WTC11 (cell line): ENCODE measurements around the gene SLC4A11.

Experiments
- FOXK1 ChIP-seq: sonication (generic); formaldehyde crosslinking; IDR thresholded peaks from 2 replicates; pipeline ENCODE4 v1.8.0; 2022; ENCODE audit warnings: mild to moderate bottlenecking, moderate library complexity, missing genetic modification reagents
- MXD4 ChIP-seq: fragments of 250-450 bp; sonication (Bioruptor Pico); IDR thresholded peaks from 2 replicates; pipeline ENCODE4 v1.8.0; 2021; ENCODE audit warnings: mild to moderate bottlenecking, moderate library complexity, borderline replicate concordance
- NR1H2 ChIP-seq: sonication (generic); formaldehyde crosslinking; IDR thresholded peaks from 2 replicates; pipeline ENCODE4 v1.9.0; 2021; ENCODE audit warnings: mild to moderate bottlenecking, moderate library complexity, missing genetic modification reagents
- RELA ChIP-seq: sonication (generic); formaldehyde crosslinking; IDR thresholded peaks from 2 replicates; pipeline ENCODE4 v1.8.1; 2022; ENCODE audit warnings: missing genetic modification reagents, mild to moderate bottlenecking, borderline replicate concordance
- SMAD3 ChIP-seq: sonication (generic); formaldehyde crosslinking; IDR thresholded peaks from 2 replicates; pipeline ENCODE4 v1.8.0; 2022; ENCODE audit warnings: missing genetic modification reagents, mild to moderate bottlenecking, borderline replicate concordance
- TCF7 ChIP-seq: sonication (generic); formaldehyde crosslinking; IDR thresholded peaks from 2 replicates; pipeline ENCODE4 v1.8.0; 2022; ENCODE audit warnings: mild to moderate bottlenecking, low read depth, missing genetic modification reagents, moderate library complexity
- ZBTB21 ChIP-seq: sonication (generic); formaldehyde crosslinking; IDR thresholded peaks from 2 replicates; pipeline ENCODE4 v1.8.1; 2023; ENCODE audit warnings: mild to moderate bottlenecking, missing genetic modification reagents, borderline replicate concordance
- TF ChIP-seq, protein P1 (sequence below): sonication (generic); formaldehyde crosslinking; IDR thresholded peaks from 2 replicates; pipeline ENCODE4 v1.8.1; 2023; ENCODE audit warnings: mild to moderate bottlenecking, missing genetic modification reagents, moderate library complexity
- TF ChIP-seq, protein P2 (sequence below): fragments of 200-600 bp; IDR thresholded peaks from 2 replicates; pipeline ENCODE4 v1.8.0; 2022; ENCODE audit warnings: antibody characterized with exemption
- TF ChIP-seq, protein P3 (sequence below): sonication (generic); formaldehyde crosslinking; IDR thresholded peaks from 2 replicates; pipeline ENCODE4 v1.8.1; 2023; ENCODE audit warnings: mild to moderate bottlenecking, missing genetic modification reagents, borderline replicate concordance
- TF ChIP-seq, protein P4 (sequence below): sonication (generic); formaldehyde crosslinking; IDR thresholded peaks from 2 replicates; pipeline ENCODE4 v1.8.1; 2023; ENCODE audit warnings: mild to moderate bottlenecking, missing genetic modification reagents, moderate library complexity

DNA sequence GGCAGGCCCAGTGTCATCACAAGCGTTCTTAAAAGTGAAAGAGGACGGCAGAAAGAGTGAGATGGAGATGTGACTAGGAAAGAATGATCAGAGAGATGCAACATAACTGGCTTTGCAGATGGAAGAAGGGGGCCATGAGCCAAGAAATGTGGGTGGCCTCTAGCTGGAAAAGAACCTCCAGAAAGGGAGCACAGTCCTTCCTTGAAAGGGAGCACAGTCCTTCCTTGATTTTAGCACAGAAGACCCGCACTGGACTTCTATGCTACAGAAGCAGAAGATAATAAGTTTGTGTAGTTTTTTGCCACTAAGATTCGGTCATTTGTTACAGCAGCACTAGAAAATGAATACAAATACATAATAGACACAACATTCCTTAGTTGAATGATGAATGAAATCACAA is 58.7 kb downstream of the SLC4A11 start:
- TF ChIP-seq MXD4: no peak
- TF ChIP-seq SMAD3: no peak
- TF ChIP-seq, protein P1, sequence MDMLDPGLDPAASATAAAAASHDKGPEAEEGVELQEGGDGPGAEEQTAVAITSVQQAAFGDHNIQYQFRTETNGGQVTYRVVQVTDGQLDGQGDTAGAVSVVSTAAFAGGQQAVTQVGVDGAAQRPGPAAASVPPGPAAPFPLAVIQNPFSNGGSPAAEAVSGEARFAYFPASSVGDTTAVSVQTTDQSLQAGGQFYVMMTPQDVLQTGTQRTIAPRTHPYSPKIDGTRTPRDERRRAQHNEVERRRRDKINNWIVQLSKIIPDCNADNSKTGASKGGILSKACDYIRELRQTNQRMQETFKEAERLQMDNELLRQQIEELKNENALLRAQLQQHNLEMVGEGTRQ (CRISPR knock-in tag): no peak
- no peak for TF ChIP-seq RELA
- TF ChIP-seq, protein P2, sequence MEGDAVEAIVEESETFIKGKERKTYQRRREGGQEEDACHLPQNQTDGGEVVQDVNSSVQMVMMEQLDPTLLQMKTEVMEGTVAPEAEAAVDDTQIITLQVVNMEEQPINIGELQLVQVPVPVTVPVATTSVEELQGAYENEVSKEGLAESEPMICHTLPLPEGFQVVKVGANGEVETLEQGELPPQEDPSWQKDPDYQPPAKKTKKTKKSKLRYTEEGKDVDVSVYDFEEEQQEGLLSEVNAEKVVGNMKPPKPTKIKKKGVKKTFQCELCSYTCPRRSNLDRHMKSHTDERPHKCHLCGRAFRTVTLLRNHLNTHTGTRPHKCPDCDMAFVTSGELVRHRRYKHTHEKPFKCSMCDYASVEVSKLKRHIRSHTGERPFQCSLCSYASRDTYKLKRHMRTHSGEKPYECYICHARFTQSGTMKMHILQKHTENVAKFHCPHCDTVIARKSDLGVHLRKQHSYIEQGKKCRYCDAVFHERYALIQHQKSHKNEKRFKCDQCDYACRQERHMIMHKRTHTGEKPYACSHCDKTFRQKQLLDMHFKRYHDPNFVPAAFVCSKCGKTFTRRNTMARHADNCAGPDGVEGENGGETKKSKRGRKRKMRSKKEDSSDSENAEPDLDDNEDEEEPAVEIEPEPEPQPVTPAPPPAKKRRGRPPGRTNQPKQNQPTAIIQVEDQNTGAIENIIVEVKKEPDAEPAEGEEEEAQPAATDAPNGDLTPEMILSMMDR: no peak
- no peak for TF ChIP-seq TCF7
- no peak for TF ChIP-seq NR1H2
- TF ChIP-seq, protein P3, sequence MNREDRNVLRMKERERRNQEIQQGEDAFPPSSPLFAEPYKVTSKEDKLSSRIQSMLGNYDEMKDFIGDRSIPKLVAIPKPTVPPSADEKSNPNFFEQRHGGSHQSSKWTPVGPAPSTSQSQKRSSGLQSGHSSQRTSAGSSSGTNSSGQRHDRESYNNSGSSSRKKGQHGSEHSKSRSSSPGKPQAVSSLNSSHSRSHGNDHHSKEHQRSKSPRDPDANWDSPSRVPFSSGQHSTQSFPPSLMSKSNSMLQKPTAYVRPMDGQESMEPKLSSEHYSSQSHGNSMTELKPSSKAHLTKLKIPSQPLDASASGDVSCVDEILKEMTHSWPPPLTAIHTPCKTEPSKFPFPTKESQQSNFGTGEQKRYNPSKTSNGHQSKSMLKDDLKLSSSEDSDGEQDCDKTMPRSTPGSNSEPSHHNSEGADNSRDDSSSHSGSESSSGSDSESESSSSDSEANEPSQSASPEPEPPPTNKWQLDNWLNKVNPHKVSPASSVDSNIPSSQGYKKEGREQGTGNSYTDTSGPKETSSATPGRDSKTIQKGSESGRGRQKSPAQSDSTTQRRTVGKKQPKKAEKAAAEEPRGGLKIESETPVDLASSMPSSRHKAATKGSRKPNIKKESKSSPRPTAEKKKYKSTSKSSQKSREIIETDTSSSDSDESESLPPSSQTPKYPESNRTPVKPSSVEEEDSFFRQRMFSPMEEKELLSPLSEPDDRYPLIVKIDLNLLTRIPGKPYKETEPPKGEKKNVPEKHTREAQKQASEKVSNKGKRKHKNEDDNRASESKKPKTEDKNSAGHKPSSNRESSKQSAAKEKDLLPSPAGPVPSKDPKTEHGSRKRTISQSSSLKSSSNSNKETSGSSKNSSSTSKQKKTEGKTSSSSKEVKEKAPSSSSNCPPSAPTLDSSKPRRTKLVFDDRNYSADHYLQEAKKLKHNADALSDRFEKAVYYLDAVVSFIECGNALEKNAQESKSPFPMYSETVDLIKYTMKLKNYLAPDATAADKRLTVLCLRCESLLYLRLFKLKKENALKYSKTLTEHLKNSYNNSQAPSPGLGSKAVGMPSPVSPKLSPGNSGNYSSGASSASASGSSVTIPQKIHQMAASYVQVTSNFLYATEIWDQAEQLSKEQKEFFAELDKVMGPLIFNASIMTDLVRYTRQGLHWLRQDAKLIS (CRISPR knock-in tag): no peak
- TF ChIP-seq, protein P4, sequence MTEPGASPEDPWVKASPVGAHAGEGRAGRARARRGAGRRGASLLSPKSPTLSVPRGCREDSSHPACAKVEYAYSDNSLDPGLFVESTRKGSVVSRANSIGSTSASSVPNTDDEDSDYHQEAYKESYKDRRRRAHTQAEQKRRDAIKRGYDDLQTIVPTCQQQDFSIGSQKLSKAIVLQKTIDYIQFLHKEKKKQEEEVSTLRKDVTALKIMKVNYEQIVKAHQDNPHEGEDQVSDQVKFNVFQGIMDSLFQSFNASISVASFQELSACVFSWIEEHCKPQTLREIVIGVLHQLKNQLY (CRISPR knock-in tag): no peak
- no peak for TF ChIP-seq FOXK1 (CRISPR knock-in tag)
- TF ChIP-seq ZBTB21 (CRISPR knock-in tag): no peak
